CD4-positive, alpha-beta T cell (primary cell): ENCODE measurements around the gene FOXO3. TPM values are rescaled to one million over a fixed set of nuclear protein-coding genes. Genes with fewer than 3 reads are reported as not detected.

ENCODE experiments used
- ATAC-seq: fragments of 200-7000 bp; cut with Tn5 transposase; one replicate; pipeline ENCODE4 v1.10.0; 2022; ENCODE audit warnings: mild to moderate bottlenecking; ENCODE audit not compliant: poor library complexity
- CTCF ChIA-PET: fragments of 350-600 bp; sonication (Branson Sonifier 250); formaldehyde crosslinking; loops from one replicate; lab custom pipeline; 2021; ENCODE audit warnings: antibody characterized with exemption, inconsistent platforms; lab: Charles Lee
- POLR2A ChIA-PET: fragments of 350-600 bp; sonication (Branson Sonifier 250); formaldehyde crosslinking; loops from one replicate; lab custom pipeline; 2021; ENCODE audit warnings: antibody characterized with exemption, inconsistent platforms; lab: Charles Lee
- DNase-seq, 14 experiments: peaks; one replicate each; pipeline ENCODE4 v3.0.0-alpha.2; 2013 to 2020; ENCODE audit warnings: mixed read lengths in 2 of 14
- H3K27ac ChIP-seq, 2 donors: one replicate each; pipeline versions ENCODE4 v1.5.1 to v1.7.0; 2013; ENCODE audit warnings: low read length in 2 of 2, low read depth in 1 of 2, mild to moderate bottlenecking in 1 of 2
- H3K27me3 ChIP-seq, 2 experiments: 1 replicate in 1 of 2; 2 replicates in 1 of 2; pipeline versions ENCODE4 v1.6.1 to v1.7.0; 2013; ENCODE audit warnings: low read length in 2 of 2, control low read depth in 1 of 2, mild to moderate bottlenecking in 1 of 2, moderate library complexity in 1 of 2; ENCODE audit not compliant: insufficient read depth in 2 of 2, control insufficient read depth in 1 of 2
- H3K36me3 ChIP-seq: one replicate; pipeline ENCODE4 v1.6.1; 2013; ENCODE audit warnings: low read length, control low read depth; ENCODE audit not compliant: insufficient read depth
- H3K4me1 ChIP-seq: one replicate; pipeline ENCODE4 v1.6.1; 2013; ENCODE audit warnings: low read length, control low read depth; ENCODE audit not compliant: insufficient read depth
- H3K4me3 ChIP-seq: one replicate; pipeline ENCODE4 v1.5.1; 2013; ENCODE audit warnings: mild to moderate bottlenecking, low read length, moderate library complexity
- H3K9me3 ChIP-seq, 2 experiments: 1 replicate in 1 of 2; 2 replicates in 1 of 2; pipeline versions ENCODE4 v1.6.1 to v1.7.0; 2013; ENCODE audit warnings: low read length in 2 of 2, mild to moderate bottlenecking in 2 of 2, control low read depth in 1 of 2, moderate library complexity in 1 of 2; ENCODE audit not compliant: control insufficient read depth in 1 of 2, insufficient read depth in 1 of 2
- H3K27ac Mint-ChIP-seq: one replicate; pipeline ENCODE4 v1.8.0; 2020; ENCODE audit warnings: mixed read lengths
- H3K27me3 Mint-ChIP-seq: one replicate; pipeline ENCODE4 v1.8.0; 2021; ENCODE audit warnings: mixed read lengths
- H3K36me3 Mint-ChIP-seq: one replicate; pipeline ENCODE4 v1.8.0; 2021; ENCODE audit warnings: low read depth, mixed read lengths
- H3K4me1 Mint-ChIP-seq: one replicate; pipeline ENCODE4 v1.8.0; 2021; ENCODE audit warnings: low read depth, mixed read lengths
- H3K4me3 Mint-ChIP-seq: one replicate; pipeline ENCODE4 v1.8.0; 2020; ENCODE audit warnings: mild to moderate bottlenecking, mixed read lengths
- H3K9me3 Mint-ChIP-seq: one replicate; pipeline ENCODE4 v1.8.0; 2020; ENCODE audit warnings: mixed read lengths
- intact Hi-C, 2 experiments: fragments of 100-400 bp; cut with DNase I in 1 of 2; cut with micrococcal nuclease in 1 of 2; formaldehyde crosslinking; loops; one replicate each; pipeline versions ENCODE4 v1.15.1 to v1.9.0; 2023 to 2025; cut with DNase I, micrococcal nuclease
- total RNA-seq, 174 experiments: library from RNA in 2 of 174; stranded (reverse) in 2 of 174; gene quantifications; one replicate each; pipeline ENCODE4 v1.2.3 and lab custom pipeline; 2021 to 2026
- TF ChIP-seq, protein P1 (sequence below): fragments of 200-600 bp; IDR thresholded peaks from one replicate; pipeline ENCODE4 v1.8.0; 2022; ENCODE audit warnings: antibody characterized with exemption, mild to moderate bottlenecking

Gene FOXO3
- total RNA-seq, 2 experiments from 2014 or later: 24.3 to 25.3 TPM

DNA sequence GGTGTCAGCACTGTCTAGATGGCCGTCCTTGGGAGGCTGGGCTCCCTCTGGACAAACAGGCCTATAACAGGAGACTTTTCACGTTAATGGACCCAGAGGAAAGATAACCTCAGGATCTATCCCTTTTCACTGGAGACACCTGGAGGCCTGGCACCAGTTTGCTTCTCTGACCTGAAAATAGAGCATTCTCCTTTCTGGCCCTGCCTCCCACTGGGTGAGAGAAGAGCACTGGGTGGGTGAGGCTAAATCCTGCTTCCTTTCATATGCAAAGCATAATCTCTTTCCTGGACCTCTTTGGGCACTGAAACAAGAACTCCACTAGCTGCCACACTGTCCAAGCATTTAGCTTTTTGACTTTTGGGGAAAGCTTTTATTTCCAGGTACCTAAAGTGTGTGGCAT lies 78.3 kb downstream of the FOXO3 start:
- Histone ChIP-seq H3K4me1 (peaks cover 12% of the 10 kb centered on the region), H3K27me3 (no peaks in the 10 kb centered on the region), H3K27ac (no peak overlapping the region), H3K9me3 (no peaks in the 10 kb centered on the region), H3K36me3 (no peaks in the 10 kb centered on the region), H3K4me3 (no peak overlapping the region)
- TF ChIP-seq, protein P1, sequence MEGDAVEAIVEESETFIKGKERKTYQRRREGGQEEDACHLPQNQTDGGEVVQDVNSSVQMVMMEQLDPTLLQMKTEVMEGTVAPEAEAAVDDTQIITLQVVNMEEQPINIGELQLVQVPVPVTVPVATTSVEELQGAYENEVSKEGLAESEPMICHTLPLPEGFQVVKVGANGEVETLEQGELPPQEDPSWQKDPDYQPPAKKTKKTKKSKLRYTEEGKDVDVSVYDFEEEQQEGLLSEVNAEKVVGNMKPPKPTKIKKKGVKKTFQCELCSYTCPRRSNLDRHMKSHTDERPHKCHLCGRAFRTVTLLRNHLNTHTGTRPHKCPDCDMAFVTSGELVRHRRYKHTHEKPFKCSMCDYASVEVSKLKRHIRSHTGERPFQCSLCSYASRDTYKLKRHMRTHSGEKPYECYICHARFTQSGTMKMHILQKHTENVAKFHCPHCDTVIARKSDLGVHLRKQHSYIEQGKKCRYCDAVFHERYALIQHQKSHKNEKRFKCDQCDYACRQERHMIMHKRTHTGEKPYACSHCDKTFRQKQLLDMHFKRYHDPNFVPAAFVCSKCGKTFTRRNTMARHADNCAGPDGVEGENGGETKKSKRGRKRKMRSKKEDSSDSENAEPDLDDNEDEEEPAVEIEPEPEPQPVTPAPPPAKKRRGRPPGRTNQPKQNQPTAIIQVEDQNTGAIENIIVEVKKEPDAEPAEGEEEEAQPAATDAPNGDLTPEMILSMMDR: no peak
- ChIA-PET POLR2A (no interaction called here), CTCF (no interaction called here)
- intact Hi-C loops: no loop called here
- ATAC-seq (no peak), DNase-seq (no peak)
- H3K9me3 Mint-ChIP-seq: no peaks in the 10 kb centered on the region
- H3K4me3 Mint-ChIP-seq: no peak overlapping the region
- no peak overlapping the region for H3K27ac Mint-ChIP-seq
- H3K27me3 Mint-ChIP-seq: no peaks in the 10 kb centered on the region
- peaks cover 39% of the 10 kb centered on the region for H3K4me1 Mint-ChIP-seq
- no peaks in the 10 kb centered on the region for H3K36me3 Mint-ChIP-seq

DNA sequence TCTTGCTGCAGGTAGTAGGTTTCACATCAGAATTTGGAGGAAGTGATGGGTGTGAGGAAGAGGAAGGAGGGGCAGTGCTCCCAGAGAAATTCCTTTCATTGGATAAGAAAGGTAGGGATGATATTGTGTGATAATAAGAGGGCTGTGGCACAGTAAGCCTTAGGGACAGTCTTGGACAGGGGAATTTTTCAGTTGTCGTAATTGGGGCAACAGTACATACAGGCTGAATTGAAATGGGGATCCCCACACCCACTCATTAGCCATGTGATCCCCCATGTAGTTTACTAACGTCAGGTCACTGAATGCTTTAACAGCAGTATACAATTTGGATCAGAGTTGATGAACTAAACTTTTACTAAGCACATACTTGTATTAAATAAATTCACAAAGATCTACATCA lies 79.4 kb downstream of the FOXO3 start:
- H3K4me1 ChIP-seq: peaks cover 11% of the 10 kb centered on the region
- Mint-ChIP-seq H3K4me1 (peaks cover 38% of the 10 kb centered on the region), H3K27me3 (no peaks in the 10 kb centered on the region), H3K4me3 (no peak overlapping the region), H3K9me3 (no peaks in the 10 kb centered on the region), H3K27ac (no peak overlapping the region), H3K36me3 (no peaks in the 10 kb centered on the region)
- TF ChIP-seq, protein P1: no peak
- no peak overlapping the region for H3K4me3 ChIP-seq
- H3K36me3 ChIP-seq: no peaks in the 10 kb centered on the region
- H3K9me3 ChIP-seq: no peaks in the 10 kb centered on the region
- H3K27me3 ChIP-seq: no peaks in the 10 kb centered on the region
- DNase-seq (peak in 2 of 14 experiments; percentile 39 to 46), ATAC-seq (no peak)
- no peak overlapping the region for H3K27ac ChIP-seq
- ChIA-PET CTCF (no interaction called here), POLR2A (no interaction called here)
- intact Hi-C loops: no loop called here

DNA sequence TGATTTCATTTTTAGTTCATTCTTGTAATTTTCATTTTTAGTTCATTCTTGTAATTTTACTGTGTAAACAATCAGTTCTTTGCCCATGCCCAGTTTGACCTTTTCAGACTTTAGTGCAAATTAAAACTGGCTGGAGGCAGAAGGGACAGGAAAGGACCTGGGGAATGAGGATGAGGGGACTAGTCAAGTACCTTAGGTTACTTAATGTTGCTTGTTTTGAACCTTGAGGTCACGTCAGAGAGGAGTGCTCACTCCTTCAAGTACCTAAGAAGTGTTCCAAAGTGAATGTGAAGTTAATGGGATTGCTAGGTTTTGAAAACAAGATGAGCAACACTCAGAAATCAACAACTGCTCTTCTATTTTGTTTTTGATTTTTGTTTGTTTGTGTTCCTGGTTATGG lies 82.5 kb downstream of the FOXO3 start:
- TF ChIP-seq, protein P1: no peak
- intact Hi-C loops: no loop called here
- H3K4me3 Mint-ChIP-seq: no peak overlapping the region

More for the DNA sequence above, 82.5 kb downstream of the FOXO3 start:
- POLR2A ChIA-PET: no interaction called here
- no peaks in the 10 kb centered on the region for H3K36me3 ChIP-seq
- CTCF ChIA-PET: no interaction called here
- peaks cover 2% of the 10 kb centered on the region for H3K4me1 ChIP-seq
- no peaks in the 10 kb centered on the region for H3K9me3 Mint-ChIP-seq
- H3K9me3 ChIP-seq: no peaks in the 10 kb centered on the region
- no peak overlapping the region for H3K4me3 ChIP-seq
- no peaks in the 10 kb centered on the region for H3K27me3 Mint-ChIP-seq
- no peaks in the 10 kb centered on the region for H3K27me3 ChIP-seq
- ATAC-seq (no peak), DNase-seq (no peak)
- peaks cover 11% of the 10 kb centered on the region for H3K36me3 Mint-ChIP-seq
- H3K4me1 Mint-ChIP-seq: peaks cover 37% of the 10 kb centered on the region
- H3K27ac Mint-ChIP-seq: no peak overlapping the region
- H3K27ac ChIP-seq: no peak overlapping the region
